ENCODE results near the gene HTT. TPM values are rescaled to one million over a fixed set of nuclear protein-coding genes. Genes with fewer than 3 reads are reported as not detected.
A peak's percentile ranks its signal among the peaks of the same experiment; 100 is the strongest.

HTT gene
- total and polyA plus RNA-seq, 2 of the 13 experiments (the other 11 are each of a cell fraction or from before 2014, with no cell fraction given): 17.5 to 19.5 TPM

GRCh38 chr4:3205995-3206394, 131.5 kb downstream of the HTT start (continued):
- TF ChIP-seq ZKSCAN1 (IDR thresholded peaks at IDR 0.05; ENCODE audit: low read length) (no peak), ERF (CRISPR knock-in tag; IDR thresholded peaks at IDR 0.05) (peak; percentile 27; the same call in 1 of the 2 replicates), NR2F1 (CRISPR knock-in tag; IDR thresholded peaks at IDR 0.05) (peak; percentile 54 to 67; a peak in 2 of 4 replicates), REL (CRISPR knock-in tag; conservative IDR thresholded peaks at IDR 0.05) (no peak), CAMTA2 (CRISPR knock-in tag; IDR thresholded peaks at IDR 0.05; ENCODE audit: borderline replicate concordance) (no peak), RORA (CRISPR knock-in tag; IDR thresholded peaks at IDR 0.05) (no peak), AGO1 (IDR thresholded peaks at IDR 0.05; ENCODE audit: low read depth, low read length, poor library complexity, severe bottlenecking) (no peak), PBX2 (CRISPR knock-in tag; IDR thresholded peaks at IDR 0.05) (0 out of 2 replicates have a peak, but pooled peaks have one; percentile 31), FOXO1 (CRISPR knock-in tag; IDR thresholded peaks at IDR 0.05) (peak; percentile 42; the same call in 1 of the 2 replicates), ZNF460 (CRISPR knock-in tag; IDR thresholded peaks at IDR 0.05; ENCODE audit: borderline replicate concordance) (no peak), TARDBP (CRISPR knock-in tag; IDR thresholded peaks at IDR 0.05) (peak; percentile 63; the same call in 1 of the 2 replicates), ZNF326 (CRISPR knock-in tag; IDR thresholded peaks at IDR 0.05; ENCODE audit: borderline replicate concordance) (no peak), ELF3 (CRISPR knock-in tag; IDR thresholded peaks at IDR 0.05) (0 out of 2 replicates have a peak, but pooled peaks have one; percentile 39), NFE2 (CRISPR knock-in tag; IDR thresholded peaks at IDR 0.05) (no peak), IKZF4 (CRISPR knock-in tag; IDR thresholded peaks at IDR 0.05; ENCODE audit: borderline replicate concordance, low read depth, not compliant biosample characterization) (no peak), PCBP2 (optimal IDR thresholded peaks at IDR 0.05; ENCODE audit: low read depth, low read length, poor library complexity, severe bottlenecking) (no peak), FOXC1 (CRISPR knock-in tag; IDR thresholded peaks at IDR 0.05; ENCODE audit: borderline replicate concordance) (no peak), ZNF407 (CRISPR knock-in tag; IDR thresholded peaks at IDR 0.05; ENCODE audit: not compliant biosample characterization) (no peak), KLF15 (CRISPR knock-in tag; IDR thresholded peaks at IDR 0.05; ENCODE audit: borderline replicate concordance) (no peak), KDM3A (CRISPR knock-in tag; IDR thresholded peaks at IDR 0.05; ENCODE audit: low read depth) (peak; percentile 51; the same call in 1 of the 2 replicates), FOXK1 (CRISPR knock-in tag; IDR thresholded peaks at IDR 0.05; ENCODE audit: borderline replicate concordance, low read depth) (no peak), GATA4 (IDR thresholded peaks at IDR 0.05; ENCODE audit: borderline replicate concordance, low read depth) (no peak), ZMYM2 (CRISPR knock-in tag; IDR thresholded peaks at IDR 0.05) (no peak)

Measured in HepG2 (cell line).